ENCODE data around the gene ARMH3. TPM values are rescaled to one million over a fixed set of nuclear protein-coding genes. Genes with fewer than 3 reads are reported as not detected.
A peak's percentile ranks its signal among the peaks of the same experiment; 100 is the strongest.

The ARMH3 gene
- total and polyA plus RNA-seq, 4 donors = 14.7 to 23.7 (median 20.6) TPM

- no peak for ATAC-seq (ENCODE audit: insufficient read depth, low FRiP score)
- WGBS, 2 donors = 66 to 74% methylated on average over 5 of the region's 5 CpGs
- TF ChIP-seq CTCF (IDR thresholded peaks at IDR 0.05; ENCODE audit: control extremely low read depth, extremely low read depth) = peak; percentile 58
Observed at GRCh38 chr10:101889256-101890210, 166.4 kb downstream of the ARMH3 start.

GRCh38 chr10:101888251-101888949, 167.6 kb downstream of the ARMH3 start:
- H3K9me3 ChIP-seq (ENCODE audit: control insufficient read depth in 4 of 4, insufficient read depth in 3 of 4, low read length in 3 of 4) = no peaks in the 10 kb centered on the region
- DNase-seq = no peak
- ATAC-seq (ENCODE audit: insufficient read depth, low FRiP score) = no peak
- peak overlapping the region in 1 of 2 donors; percentile 25 for H3K27ac ChIP-seq (ENCODE audit: low read depth in 1 of 2, low read length in 1 of 2)
- no peaks in the 10 kb centered on the region for H3K27me3 ChIP-seq (ENCODE audit: control insufficient read depth in 3 of 3, insufficient read depth in 3 of 3, low read length in 2 of 3)
- no peak for TF ChIP-seq CTCF (IDR thresholded peaks at IDR 0.05; ENCODE audit: control extremely low read depth, extremely low read depth)
- 97 to 98% methylated on average over 2 of the region's 2 CpGs for WGBS, 2 donors
- H3K36me3 ChIP-seq (ENCODE audit: control insufficient read depth in 4 of 4, insufficient read depth in 4 of 4, low read length in 4 of 4) = peaks cover 0 to 6% (median 1%) of the 10 kb centered on the region in 4 donors
- H3K4me1 ChIP-seq (ENCODE audit: control insufficient read depth in 5 of 5, insufficient read depth in 5 of 5, low read length in 5 of 5) = peaks cover 0 to 10% (median 0%) of the 10 kb centered on the region in 5 donors
- H3K4me3 ChIP-seq = no peak overlapping the region
- no peak overlapping the region for H3K9ac ChIP-seq (ENCODE audit: insufficient read depth in 1 of 2, low read length in 2 of 2)

More at GRCh38 chr10:101889256-101890210, 166.4 kb downstream of the ARMH3 start:
- Histone ChIP-seq H3K4me3 (no peak overlapping the region), H3K27me3 (ENCODE audit: control insufficient read depth in 3 of 3, insufficient read depth in 3 of 3, low read length in 2 of 3) (no peaks in the 10 kb centered on the region), H3K4me1 (ENCODE audit: control insufficient read depth in 5 of 5, insufficient read depth in 5 of 5, low read length in 5 of 5) (peaks cover 0 to 6% (median 0%) of the 10 kb centered on the region in 5 donors), H3K36me3 (ENCODE audit: control insufficient read depth in 4 of 4, insufficient read depth in 4 of 4, low read length in 4 of 4) (peaks cover 0 to 6% (median 1%) of the 10 kb centered on the region in 4 donors), H3K9me3 (ENCODE audit: control insufficient read depth in 4 of 4, insufficient read depth in 3 of 4, low read length in 3 of 4) (no peaks in the 10 kb centered on the region), H3K9ac (ENCODE audit: insufficient read depth in 1 of 2, low read length in 2 of 2) (no peak overlapping the region), H3K27ac (ENCODE audit: low read depth in 1 of 2, low read length in 1 of 2) (no peak overlapping the region)
- DNase-seq = peak; percentile 70 to 75 (median 75)

GRCh38 chr10:101887775-101888174, 168.2 kb downstream of the ARMH3 start:
- peaks cover 0 to 6% (median 1%) of the 10 kb centered on the region in 4 donors for H3K36me3 ChIP-seq (ENCODE audit: control insufficient read depth in 4 of 4, insufficient read depth in 4 of 4, low read length in 4 of 4)
- no peak overlapping the region for H3K9ac ChIP-seq (ENCODE audit: insufficient read depth in 1 of 2, low read length in 2 of 2)
- H3K27ac ChIP-seq (ENCODE audit: low read depth in 1 of 2, low read length in 1 of 2) = peak overlapping the region in 1 of 2 donors; percentile 25
- ATAC-seq (ENCODE audit: insufficient read depth, low FRiP score) (no peak), DNase-seq (no peak)
- no peak overlapping the region for H3K4me3 ChIP-seq
- no peak for TF ChIP-seq CTCF (IDR thresholded peaks at IDR 0.05; ENCODE audit: control extremely low read depth, extremely low read depth)
- no peaks in the 10 kb centered on the region for H3K27me3 ChIP-seq (ENCODE audit: control insufficient read depth in 3 of 3, insufficient read depth in 3 of 3, low read length in 2 of 3)
- WGBS, 2 donors = 84 to 94% methylated on average over 5 of the region's 5 CpGs
- peaks cover 0 to 9% (median 0%) of the 10 kb centered on the region in 5 donors for H3K4me1 ChIP-seq (ENCODE audit: control insufficient read depth in 5 of 5, insufficient read depth in 5 of 5, low read length in 5 of 5)
- no peaks in the 10 kb centered on the region for H3K9me3 ChIP-seq (ENCODE audit: control insufficient read depth in 4 of 4, insufficient read depth in 3 of 4, low read length in 3 of 4)

Measured in lung (tissue), 12 donors.